OCI-LY1 (cell line): ENCODE data around the gene PFKFB2.

Experiments
- H2AFZ ChIP-seq: fragments of 200-600 bp; sonication (generic), shearing (Covaris generic); 2 replicates; pipeline ENCODE4 v1.6.0; 2014; ENCODE audit warnings: antibody characterized with exemption, mild to moderate bottlenecking, low read length
- H3F3A ChIP-seq: fragments of 200-600 bp; sonication (generic), shearing (Covaris generic); 2 replicates; pipeline ENCODE4 v1.6.0; 2014; ENCODE audit warnings: mild to moderate bottlenecking, antibody characterized with exemption, low read length, moderate library complexity; ENCODE audit not compliant: insufficient read depth
- H3K27ac ChIP-seq: fragments of 200-600 bp; sonication (generic); 2 replicates; pipeline ENCODE4 v1.5.1; 2014; ENCODE audit warnings: low read length, mixed run types, mild to moderate bottlenecking, low read depth; ENCODE audit not compliant: poor library complexity, severe bottlenecking
- H3K27me3 ChIP-seq: fragments of 200-600 bp; sonication (generic); 2 replicates; pipeline ENCODE4 v1.6.0; 2014; ENCODE audit warnings: antibody characterized with exemption, mild to moderate bottlenecking, low read length, moderate library complexity; ENCODE audit not compliant: insufficient read depth
- H3K36me3 ChIP-seq: fragments of 200-600 bp; sonication (generic); 2 replicates; pipeline ENCODE4 v1.6.1; 2014; ENCODE audit warnings: mild to moderate bottlenecking, antibody characterized with exemption, low read length, moderate library complexity, mixed read lengths; ENCODE audit not compliant: insufficient read depth
- H3K4me1 ChIP-seq: fragments of 200-600 bp; sonication (generic); 2 replicates; pipeline ENCODE4 v1.5.1; 2014; ENCODE audit warnings: mild to moderate bottlenecking, low read length, moderate library complexity; ENCODE audit not compliant: insufficient read depth, severe bottlenecking
- H3K4me2 ChIP-seq: fragments of 200-600 bp; sonication (generic), shearing (Covaris generic); 2 replicates; pipeline ENCODE4 v1.6.1; 2014; ENCODE audit warnings: low read length
- H3K4me3 ChIP-seq: fragments of 200-600 bp; sonication (generic); 2 replicates; pipeline ENCODE4 v1.5.1; 2014; ENCODE audit warnings: low read length, low read depth, mild to moderate bottlenecking, mixed read lengths; ENCODE audit not compliant: poor library complexity, severe bottlenecking
- H3K79me2 ChIP-seq: fragments of 200-600 bp; shearing (Covaris generic); 2 replicates; pipeline ENCODE4 v1.6.1; 2016; ENCODE audit warnings: mixed run types, low read length, mixed read lengths; ENCODE audit not compliant: insufficient read depth
- H3K9ac ChIP-seq: fragments of 200-600 bp; sonication (generic), shearing (Covaris generic); 2 replicates; pipeline ENCODE4 v1.6.1; 2014; ENCODE audit warnings: mild to moderate bottlenecking, low read length, mixed read lengths
- H3K9me2 ChIP-seq: fragments of 200-600 bp; sonication (generic), shearing (Covaris generic); 2 replicates; pipeline ENCODE4 v1.6.1; 2014; ENCODE audit warnings: low read depth, mild to moderate bottlenecking, low read length, mixed read lengths
- H3K9me3 ChIP-seq: fragments of 200-600 bp; shearing (Covaris generic); 2 replicates; pipeline ENCODE4 v1.6.1; 2014; ENCODE audit warnings: low read length, mixed read lengths
- H4K20me1 ChIP-seq: fragments of 200-600 bp; sonication (generic), shearing (Covaris generic); 2 replicates; pipeline ENCODE4 v1.6.0; 2016; ENCODE audit warnings: mild to moderate bottlenecking, low read length; ENCODE audit not compliant: insufficient read depth
- CTCF ChIP-seq: fragments of 200-600 bp; sonication (generic), shearing (Covaris generic); IDR thresholded peaks from 2 replicates; pipeline ENCODE4 v1.5.1; 2017; ENCODE audit warnings: mild to moderate bottlenecking, antibody characterized with exemption, low read length, moderate library complexity, mixed read lengths
- EZH2 ChIP-seq: fragments of 200-600 bp; sonication (generic), shearing (Covaris generic); IDR thresholded peaks from 2 replicates; pipeline ENCODE4 v1.8.0; 2017; ENCODE audit warnings: borderline replicate concordance, mixed run types, mild to moderate bottlenecking, antibody characterized with exemption, low read length, moderate library complexity, mixed read lengths

The PFKFB2 gene

GRCh38 chr1:207064561-207064960, 11.5 kb downstream of the PFKFB2 start:
- H3K9ac ChIP-seq = no peak overlapping the region
- TF ChIP-seq CTCF (no peak), EZH2 (no peak)
- H3K4me2 ChIP-seq = no peak overlapping the region
- H4K20me1 ChIP-seq = no peaks in the 10 kb centered on the region
- no peak overlapping the region for H2AFZ ChIP-seq
- no peaks in the 10 kb centered on the region for H3F3A ChIP-seq
- no peaks in the 10 kb centered on the region for H3K79me2 ChIP-seq
- H3K9me3 ChIP-seq = no peaks in the 10 kb centered on the region
- no peak overlapping the region for H3K4me3 ChIP-seq
- H3K4me1 ChIP-seq = no peaks in the 10 kb centered on the region
- no peak overlapping the region for H3K27ac ChIP-seq
- peaks cover 23% of the 10 kb centered on the region; the same call in 1 of the 2 replicates for H3K36me3 ChIP-seq
- H3K9me2 ChIP-seq = no peaks in the 10 kb centered on the region
- no peaks in the 10 kb centered on the region for H3K27me3 ChIP-seq

- Histone ChIP-seq H3K4me3 (no peak overlapping the region), H3K9ac (no peak overlapping the region), H3K4me1 (no peaks in the 10 kb centered on the region), H2AFZ (no peak overlapping the region), H3K27me3 (no peaks in the 10 kb centered on the region), H3K79me2 (no peaks in the 10 kb centered on the region), H3K36me3 (peaks cover 28% of the 10 kb centered on the region; the same call in 1 of the 2 replicates), H3F3A (no peaks in the 10 kb centered on the region), H3K9me2 (no peaks in the 10 kb centered on the region), H3K27ac (no peak overlapping the region), H3K4me2 (no peak overlapping the region), H3K9me3 (no peaks in the 10 kb centered on the region), H4K20me1 (no peaks in the 10 kb centered on the region)
- TF ChIP-seq EZH2 (no peak), CTCF (no peak)
Measured at GRCh38 chr1:207067185-207067584, 14.1 kb downstream of the PFKFB2 start.

- no peaks in the 10 kb centered on the region for H4K20me1 ChIP-seq
- no peaks in the 10 kb centered on the region for H3K27me3 ChIP-seq
- no peaks in the 10 kb centered on the region for H3K79me2 ChIP-seq
- no peaks in the 10 kb centered on the region for H3K4me1 ChIP-seq
- H3K36me3 ChIP-seq = peaks cover 25% of the 10 kb centered on the region; the same call in 1 of the 2 replicates
- H3F3A ChIP-seq = no peaks in the 10 kb centered on the region
- H3K27ac ChIP-seq = no peak overlapping the region
- H3K4me2 ChIP-seq = no peak overlapping the region
- H3K4me3 ChIP-seq = no peak overlapping the region
- H2AFZ ChIP-seq = no peak overlapping the region
- no peaks in the 10 kb centered on the region for H3K9me2 ChIP-seq
- H3K9me3 ChIP-seq = no peaks in the 10 kb centered on the region
- no peak for TF ChIP-seq CTCF
- TF ChIP-seq EZH2 = no peak
- no peak overlapping the region for H3K9ac ChIP-seq
Measured at GRCh38 chr1:207067665-207068064, 14.6 kb downstream of the PFKFB2 start.
